ENCODE results near the gene ZFHX3.

The ZFHX3 gene

GRCh38 chr16:72927199-72928089 is 120.5 kb downstream of the ZFHX3 start:
- DNase-seq (ENCODE audit: low spot score) = no peak

GRCh38 chr16:72926177-72927070 is 121.5 kb downstream of the ZFHX3 start:
- no peak for DNase-seq (ENCODE audit: low spot score)

GRCh38 chr16:72925631-72925979 is 122.3 kb downstream of the ZFHX3 start:
- no peak for DNase-seq (ENCODE audit: low spot score)

- no peak for DNase-seq (ENCODE audit: low spot score)
These were observed 122.8 kb downstream of the ZFHX3 start for GRCh38 chr16:72924927-72925630.

GRCh38 chr16:72924537-72924926 is 123.4 kb downstream of the ZFHX3 start:
- no peak for DNase-seq (ENCODE audit: low spot score)

GRCh38 chr16:72923757-72924156 is 124.2 kb downstream of the ZFHX3 start:
- no peak for DNase-seq (ENCODE audit: low spot score)

GRCh38 chr16:72922714-72923113 is 125.2 kb downstream of the ZFHX3 start:
- DNase-seq (ENCODE audit: low spot score) = no peak

- DNase-seq (ENCODE audit: low spot score) = no peak
These were observed 126.3 kb downstream of the ZFHX3 start for GRCh38 chr16:72921620-72922019.

- no peak for DNase-seq (ENCODE audit: low spot score)
These were observed 126.8 kb downstream of the ZFHX3 start for GRCh38 chr16:72921106-72921505.

GRCh38 chr16:72917051-72917450 is 130.9 kb downstream of the ZFHX3 start:
- no peak for DNase-seq (ENCODE audit: low spot score)

- no peak for DNase-seq (ENCODE audit: low spot score)
These were observed 132.6 kb downstream of the ZFHX3 start for GRCh38 chr16:72915331-72915730.

- no peak for DNase-seq (ENCODE audit: low spot score)
These were observed 134.4 kb downstream of the ZFHX3 start for GRCh38 chr16:72913551-72913950.

GRCh38 chr16:72911971-72912370 is 136.0 kb downstream of the ZFHX3 start:
- DNase-seq (ENCODE audit: low spot score) = no peak

GRCh38 chr16:72910875-72911274 is 137.1 kb downstream of the ZFHX3 start:
- no peak for DNase-seq (ENCODE audit: low spot score)

GRCh38 chr16:72910381-72910780 is 137.5 kb downstream of the ZFHX3 start:
- DNase-seq (ENCODE audit: low spot score) = no peak

GRCh38 chr16:72909196-72909595 is 138.7 kb downstream of the ZFHX3 start:
- DNase-seq (ENCODE audit: low spot score) = no peak

GRCh38 chr16:72908362-72909167 is 139.4 kb downstream of the ZFHX3 start:
- no peak for DNase-seq (ENCODE audit: low spot score)

- no peak for DNase-seq (ENCODE audit: low spot score)
These were observed 142.3 kb downstream of the ZFHX3 start for GRCh38 chr16:72905581-72905980.

- no peak for DNase-seq (ENCODE audit: low spot score)
These were observed 144.8 kb downstream of the ZFHX3 start for GRCh38 chr16:72903176-72903575.

GRCh38 chr16:72902206-72902605 is 145.7 kb downstream of the ZFHX3 start:
- DNase-seq (ENCODE audit: low spot score) = no peak

GRCh38 chr16:72901000-72901627 is 146.8 kb downstream of the ZFHX3 start:
- DNase-seq (ENCODE audit: low spot score) = no peak

Measured in hematopoietic multipotent progenitor cell treated with erythropoietin and hydrocortisone succinate and interleukin-3 and kit ligand, for 17 days (in vitro differentiated cells).